Transverse colon (tissue), 4 donors: Measurements from ENCODE around the gene BCAR3. TPM values are rescaled to one million over a fixed set of nuclear protein-coding genes. Genes with fewer than 3 reads are reported as not detected.

ENCODE experiments used
- DNase-seq: peaks from one replicate; pipeline ENCODE4 v3.0.0-alpha.2; 2019
- H3K27ac ChIP-seq, 4 donors: fragments of 200-600 bp; sonication (generic); 2 replicates each; pipeline ENCODE4 v1.5.1; 2016 to 2018; ENCODE audit warnings: inconsistent platforms in 4 of 4
- H3K27me3 ChIP-seq: fragments of 200-600 bp; sonication (generic); 2 replicates; pipeline ENCODE4 v1.5.1; 2017; ENCODE audit warnings: inconsistent platforms
- H3K36me3 ChIP-seq, 4 donors: fragments of 200-600 bp; sonication (generic); 2 replicates each; pipeline ENCODE4 v1.5.1; 2017 to 2019; ENCODE audit warnings: inconsistent platforms in 4 of 4
- H3K4me1 ChIP-seq, 4 donors: fragments of 200-600 bp; sonication (generic); 2 replicates each; pipeline ENCODE4 v1.5.1; 2017 to 2020; ENCODE audit warnings: inconsistent platforms in 4 of 4
- H3K4me3 ChIP-seq, 4 donors: fragments of 200-600 bp; sonication (generic); 1 replicate in 1 of 4; 2 replicates in 3 of 4; pipeline versions ENCODE4 v1.5.1 to v1.6.1; 2017 to 2019; ENCODE audit warnings: inconsistent platforms in 4 of 4
- H3K9me3 ChIP-seq, 2 donors: fragments of 200-600 bp; sonication (generic); 2 replicates each; pipeline ENCODE4 v1.5.1; 2017 to 2019; ENCODE audit warnings: inconsistent platforms in 2 of 2
- CTCF ChIP-seq, 5 experiments: fragments of 200-600 bp in 3 of 5; fragments of 450-650 bp in 2 of 5; sonication (generic) in 3 of 5; IDR thresholded peaks; 1 replicate in 2 of 5; 2 replicates in 3 of 5; pipeline ENCODE4 v1.5.1; 2016 to 2017; ENCODE audit warnings: antibody characterized with exemption in 5 of 5, inconsistent platforms in 3 of 5, mild to moderate bottlenecking in 2 of 5, moderate library complexity in 1 of 5
- EP300 ChIP-seq: sonication (generic); formaldehyde crosslinking; IDR thresholded peaks from one replicate; pipeline ENCODE4 v1.6.1; 2017; ENCODE audit warnings: antibody characterized with exemption, low read depth
- POLR2A ChIP-seq: fragments of 450-650 bp; IDR thresholded peaks from one replicate; pipeline ENCODE4 v1.6.1; 2016; ENCODE audit warnings: antibody characterized with exemption, mild to moderate bottlenecking, moderate library complexity
- POLR2AphosphoS5 ChIP-seq, 3 donors: sonication (generic); formaldehyde crosslinking; IDR thresholded peaks; one replicate each; pipeline ENCODE4 v1.6.1; 2016; ENCODE audit warnings: antibody characterized with exemption in 3 of 3
- WGBS, 2 donors: methylation state at CpG; one replicate each; pipeline ENCODE4 v1.1.5; 2018; ENCODE audit warnings: low coverage in 1 of 2; 5-methylcytosine and 5-hydroxymethylcytosine counted together
- in situ Hi-C, 4 donors: fragments of 200-750 bp; cut with MboI; loops; one replicate each; pipeline versions ENCODE4 v1.15.0 to v1.15.1; 2017; ENCODE audit warnings: low sequenced_read_pairs in 3 of 4, low pct_ligation_motif_present in 1 of 4, low pct_unique_long_range_greater_than_20kb in 1 of 4
- intact Hi-C: fragments of 100-400 bp; cut with DNase I; formaldehyde crosslinking; loops from one replicate; pipeline ENCODE4 v1.15.1; 2023; ENCODE audit warnings: low total_unique reads
- total RNA-seq, 4 donors: library from RNA; depleted of rRNA; stranded (reverse); fragments of >200 nt; gene quantifications; one replicate each; pipeline ENCODE4 v1.1.0, GENCODE V29; 2016

Gene BCAR3
- total RNA-seq, 4 donors from 2014 or later: 12.3 to 71.7 (median 40.5) TPM

- Histone ChIP-seq H3K27me3 (no peaks in the 10 kb centered on the region), H3K9me3 (no peaks in the 10 kb centered on the region), H3K36me3 (no peaks in the 10 kb centered on the region), H3K27ac (peak overlapping the region; percentile 78 to 91 (median 80)), H3K4me1 (peaks cover 30 to 93% (median 70%) of the 10 kb centered on the region in 4 donors), H3K4me3 (no peak overlapping the region)
- TF ChIP-seq EP300 (no peak), POLR2A (peak; percentile 77), POLR2AphosphoS5 (IDR thresholded peaks at IDR 0.05) (peak; percentile 62 to 86 (median 84)), CTCF (IDR thresholded peaks at IDR 0.05) (peak in 1 of 5 experiments; percentile 10)
- 41 to 62% methylated on average over 4 to 10 of the region's 10 CpGs for WGBS, 2 donors
- peak; percentile 89 for DNase-seq
- in situ Hi-C loops: loop anchor here in 2 of 4 donors (25.0 kb wide), 1 partner anchor 181 kb away; the partner anchor contains the start of gene FNBP1L (in 2 of the 2)
- intact Hi-C loops: no loop called here
Measured at GRCh38 chr1:93617670-93618499, 63.8 kb downstream of the BCAR3 start.

GRCh38 chr1:93616996-93617669, 64.5 kb downstream of the BCAR3 start:
- Histone ChIP-seq H3K4me1 (peaks cover 30 to 86% (median 63%) of the 10 kb centered on the region in 4 donors), H3K9me3 (no peaks in the 10 kb centered on the region), H3K27me3 (no peaks in the 10 kb centered on the region), H3K4me3 (no peak overlapping the region), H3K36me3 (no peaks in the 10 kb centered on the region), H3K27ac (peak overlapping the region; percentile 78 to 91 (median 80))
- peak; percentile 37 for DNase-seq
- in situ Hi-C loops (loop anchor here in 2 of 4 donors (25.0 kb wide), 1 partner anchor 180 kb away; the partner anchor contains the start of gene FNBP1L (in 2 of the 2)), intact Hi-C loops (no loop called here)
- no peak for TF ChIP-seq POLR2A
- TF ChIP-seq POLR2AphosphoS5 (IDR thresholded peaks at IDR 0.05): no peak
- no peak for TF ChIP-seq EP300
- no peak for TF ChIP-seq CTCF (IDR thresholded peaks at IDR 0.05)
- 53% methylated on average over 6 of the region's 6 CpGs; no CpG with 5 or more reads in 1 of the 2 donors for WGBS, 2 donors

GRCh38 chr1:93616221-93616995, 65.2 kb downstream of the BCAR3 start:
- intact Hi-C loops (no loop called here), in situ Hi-C loops (loop anchor here in 2 of 4 donors (25.0 kb wide), 1 partner anchor 179 kb away; the partner anchor contains the start of gene FNBP1L (in 2 of the 2))
- no peaks in the 10 kb centered on the region for H3K27me3 ChIP-seq
- peak; percentile 67 for DNase-seq
- H3K4me3 ChIP-seq: no peak overlapping the region
- peaks cover 30 to 79% (median 63%) of the 10 kb centered on the region in 4 donors for H3K4me1 ChIP-seq
- H3K9me3 ChIP-seq: no peaks in the 10 kb centered on the region
- peak overlapping the region; percentile 78 to 91 (median 80) for H3K27ac ChIP-seq
- H3K36me3 ChIP-seq: no peaks in the 10 kb centered on the region
- TF ChIP-seq POLR2A: no peak
- TF ChIP-seq POLR2AphosphoS5 (IDR thresholded peaks at IDR 0.05): no peak
- TF ChIP-seq EP300: no peak
- no peak for TF ChIP-seq CTCF (IDR thresholded peaks at IDR 0.05)
- WGBS, 2 donors: 60 to 81% methylated on average over 4 to 8 of the region's 8 CpGs
